Endothelial cell (in vitro differentiated cells): ENCODE measurements around the gene FOXP2. TPM values are rescaled to one million over a fixed set of nuclear protein-coding genes. Genes with fewer than 3 reads are reported as not detected.
"Not testable (repeated sequence)": the region's sequence is repeated elsewhere in the genome, so short reads cannot be mapped to it uniquely, and the experiment has no call there.

ENCODE experiments used
- DNase-seq: peaks from one replicate; pipeline ENCODE4 v3.0.0; 2021; ENCODE audit warnings: low spot score
- H3K27ac Mint-ChIP-seq: one replicate; pipeline ENCODE4 v1.8.0; 2021; ENCODE audit warnings: mixed read lengths, inconsistent platforms; ENCODE audit not compliant: unreplicated experiment
- H3K27me3 Mint-ChIP-seq: one replicate; pipeline ENCODE4 v1.8.0; 2021; ENCODE audit warnings: mild to moderate bottlenecking, moderate library complexity, mixed read lengths, inconsistent platforms; ENCODE audit not compliant: unreplicated experiment
- H3K36me3 Mint-ChIP-seq: one replicate; pipeline ENCODE4 v1.8.0; 2021; ENCODE audit warnings: mild to moderate bottlenecking, low read depth, mixed read lengths, inconsistent platforms; ENCODE audit not compliant: unreplicated experiment
- H3K4me1 Mint-ChIP-seq: one replicate; pipeline ENCODE4 v1.8.0; 2021; ENCODE audit warnings: mild to moderate bottlenecking, mixed read lengths, inconsistent platforms; ENCODE audit not compliant: unreplicated experiment
- H3K4me3 Mint-ChIP-seq: one replicate; pipeline ENCODE4 v1.8.0; 2021; ENCODE audit warnings: mild to moderate bottlenecking, mixed read lengths, inconsistent platforms; ENCODE audit not compliant: unreplicated experiment
- H3K9me3 Mint-ChIP-seq: one replicate; pipeline ENCODE4 v1.8.0; 2021; ENCODE audit warnings: mixed read lengths, inconsistent platforms; ENCODE audit not compliant: unreplicated experiment
- total RNA-seq: library from RNA; stranded (reverse); fragmentation: NEBNext Ultra II Directional; extraction: Animal tissue kit (Norgen Biotek cat#: 25700); gene quantifications from one replicate; pipeline ENCODE4 v1.2.1, GENCODE V29; 2021; ENCODE audit not compliant: unreplicated experiment
- TF ChIP-seq, protein P1 (sequence below): fragments of 200-600 bp; sonication (generic); IDR thresholded peaks from one replicate; pipeline ENCODE4 v1.5.0; 2021; ENCODE audit warnings: antibody characterized with exemption; ENCODE audit not compliant: unreplicated experiment

The FOXP2 gene
- total RNA-seq, 1 donor from 2014 or later, result 9.1 TPM

DNA sequence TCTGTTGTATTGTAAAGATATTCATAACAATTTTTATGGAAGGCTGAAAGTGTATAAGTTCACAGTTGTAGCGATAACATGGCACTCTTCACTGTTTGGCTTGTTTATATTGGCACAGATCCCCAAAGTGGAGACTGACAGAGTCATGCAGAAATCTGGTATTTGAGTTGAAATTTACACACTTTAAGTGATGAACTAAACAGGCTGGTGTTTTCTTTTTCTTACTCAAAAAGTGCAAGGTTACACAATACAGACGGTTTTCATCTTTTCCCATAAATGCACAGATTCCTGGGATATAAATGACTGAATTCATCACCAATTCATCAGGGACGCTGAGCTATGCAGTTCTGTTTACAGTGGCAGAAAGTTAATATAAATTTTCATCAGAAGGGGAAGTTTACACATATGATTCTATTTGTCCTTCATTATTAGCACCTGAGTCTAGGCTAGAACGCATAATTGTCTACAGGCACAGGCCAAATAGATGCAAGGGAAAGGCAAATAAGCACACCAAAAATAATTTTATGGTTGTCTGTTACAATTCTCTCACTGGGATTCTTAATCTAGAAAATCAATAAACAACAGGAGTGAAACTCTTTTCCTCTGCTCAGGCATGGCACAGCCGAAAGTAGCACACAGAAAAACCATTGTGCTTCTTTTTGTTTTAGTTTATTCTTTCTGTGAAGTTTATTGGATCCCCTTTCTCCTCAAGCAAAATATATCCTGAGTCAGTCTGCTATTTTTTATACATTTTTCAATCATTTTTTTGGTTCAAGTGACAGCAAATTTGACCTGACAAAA, 88.0 kb downstream of the FOXP2 start:
- DNase-seq, result no peak
- TF ChIP-seq, protein P1, sequence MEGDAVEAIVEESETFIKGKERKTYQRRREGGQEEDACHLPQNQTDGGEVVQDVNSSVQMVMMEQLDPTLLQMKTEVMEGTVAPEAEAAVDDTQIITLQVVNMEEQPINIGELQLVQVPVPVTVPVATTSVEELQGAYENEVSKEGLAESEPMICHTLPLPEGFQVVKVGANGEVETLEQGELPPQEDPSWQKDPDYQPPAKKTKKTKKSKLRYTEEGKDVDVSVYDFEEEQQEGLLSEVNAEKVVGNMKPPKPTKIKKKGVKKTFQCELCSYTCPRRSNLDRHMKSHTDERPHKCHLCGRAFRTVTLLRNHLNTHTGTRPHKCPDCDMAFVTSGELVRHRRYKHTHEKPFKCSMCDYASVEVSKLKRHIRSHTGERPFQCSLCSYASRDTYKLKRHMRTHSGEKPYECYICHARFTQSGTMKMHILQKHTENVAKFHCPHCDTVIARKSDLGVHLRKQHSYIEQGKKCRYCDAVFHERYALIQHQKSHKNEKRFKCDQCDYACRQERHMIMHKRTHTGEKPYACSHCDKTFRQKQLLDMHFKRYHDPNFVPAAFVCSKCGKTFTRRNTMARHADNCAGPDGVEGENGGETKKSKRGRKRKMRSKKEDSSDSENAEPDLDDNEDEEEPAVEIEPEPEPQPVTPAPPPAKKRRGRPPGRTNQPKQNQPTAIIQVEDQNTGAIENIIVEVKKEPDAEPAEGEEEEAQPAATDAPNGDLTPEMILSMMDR, result no peak
- H3K4me1 Mint-ChIP-seq, result no peaks in the 10 kb centered on the region
- no peaks in the 10 kb centered on the region for H3K27me3 Mint-ChIP-seq
- H3K27ac Mint-ChIP-seq, result no peak overlapping the region
- H3K36me3 Mint-ChIP-seq, result no peaks in the 10 kb centered on the region
- no peaks in the 10 kb centered on the region for H3K9me3 Mint-ChIP-seq
- H3K4me3 Mint-ChIP-seq, result no peak overlapping the region

DNA sequence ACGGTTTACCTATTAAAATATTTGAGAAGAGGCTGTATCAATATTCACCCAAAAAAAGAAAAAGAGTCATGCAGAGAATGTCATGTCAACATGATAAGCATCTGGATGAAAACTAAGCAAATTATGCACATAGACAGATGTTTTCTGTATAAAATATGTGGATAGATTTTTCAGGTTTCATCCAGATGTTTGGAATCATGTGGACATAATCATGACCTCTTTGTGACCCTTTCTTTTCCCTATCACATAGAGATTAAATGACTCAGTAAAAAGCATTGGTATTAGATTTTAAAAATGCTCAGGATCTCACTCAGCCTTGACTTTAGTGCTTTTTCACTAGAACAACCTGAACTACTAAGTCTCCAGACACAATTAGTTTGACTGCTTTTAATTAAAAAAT, 90.0 kb downstream of the FOXP2 start:
- no peaks in the 10 kb centered on the region for H3K27me3 Mint-ChIP-seq
- TF ChIP-seq, protein P1, result no peak
- no peak overlapping the region for H3K27ac Mint-ChIP-seq
- no peaks in the 10 kb centered on the region for H3K4me1 Mint-ChIP-seq
- H3K4me3 Mint-ChIP-seq, result no peak overlapping the region
- H3K36me3 Mint-ChIP-seq, result no peaks in the 10 kb centered on the region
- no peak for DNase-seq
- no peaks in the 10 kb centered on the region for H3K9me3 Mint-ChIP-seq

DNA sequence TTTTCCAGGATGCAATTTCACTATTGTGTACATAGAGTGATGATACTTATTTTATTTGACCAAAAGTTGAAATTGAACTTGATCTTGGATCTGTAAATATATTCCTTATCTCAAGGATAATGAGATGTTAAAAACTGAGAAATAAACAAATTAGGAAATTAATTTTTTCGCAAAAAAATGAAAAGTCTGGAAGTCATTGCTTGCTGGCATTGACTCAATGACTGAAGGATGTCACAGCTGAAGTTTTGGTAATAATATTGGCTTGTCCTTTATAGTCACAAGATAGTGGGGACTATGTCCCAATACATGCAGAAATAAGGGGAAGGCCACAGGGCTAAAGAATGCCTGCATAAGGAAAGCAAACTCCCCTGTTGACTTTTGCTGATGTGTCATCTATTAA, 92.8 kb downstream of the FOXP2 start:
- Mint-ChIP-seq H3K27ac (no peak overlapping the region), H3K4me1 (no peaks in the 10 kb centered on the region), H3K27me3 (no peaks in the 10 kb centered on the region), H3K4me3 (no peak overlapping the region), H3K9me3 (no peaks in the 10 kb centered on the region), H3K36me3 (no peaks in the 10 kb centered on the region)
- DNase-seq, result no peak
- TF ChIP-seq, protein P1, result no peak

DNA sequence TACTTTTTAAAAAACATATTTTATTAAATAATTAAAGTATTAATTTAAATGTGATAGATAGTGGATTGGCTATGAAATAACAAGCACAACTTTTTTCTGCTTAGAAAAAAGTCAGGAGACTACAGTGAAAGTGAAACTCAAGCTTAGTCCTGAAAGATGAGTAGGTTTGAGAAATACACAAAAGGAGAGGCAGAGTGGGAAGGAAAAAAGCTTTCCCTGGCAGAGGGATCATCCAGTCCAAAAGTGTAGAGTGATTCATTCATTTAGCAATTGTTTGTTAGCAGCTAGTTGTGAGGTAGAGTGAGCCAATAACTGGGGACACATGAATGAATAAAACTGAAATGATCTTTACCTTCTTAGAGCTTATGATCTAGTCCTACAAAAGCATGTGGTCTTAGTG, 93.5 kb downstream of the FOXP2 start:
- Mint-ChIP-seq H3K4me3 (no peak overlapping the region), H3K27ac (no peak overlapping the region), H3K27me3 (no peaks in the 10 kb centered on the region), H3K9me3 (no peaks in the 10 kb centered on the region), H3K36me3 (no peaks in the 10 kb centered on the region), H3K4me1 (no peaks in the 10 kb centered on the region)
- TF ChIP-seq, protein P1, result no peak
- no peak for DNase-seq

DNA sequence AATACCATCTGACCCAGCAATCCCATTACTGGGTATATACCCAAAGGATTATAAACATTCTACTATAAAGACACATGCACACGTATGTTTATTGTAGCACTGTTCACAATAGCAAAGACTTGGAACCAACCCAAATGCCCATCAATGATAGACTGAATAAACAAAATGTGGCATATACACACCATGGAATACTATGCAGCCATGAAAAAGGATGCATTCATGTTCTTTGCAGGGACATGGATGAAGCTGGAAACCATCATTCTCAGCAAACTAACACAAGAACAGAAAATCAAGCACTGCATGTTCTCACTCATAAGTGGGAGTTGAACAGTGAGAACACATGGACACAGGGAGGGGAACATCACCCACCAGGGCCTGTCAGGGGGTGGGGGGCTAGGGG, 96.2 kb downstream of the FOXP2 start:
- not testable (repeated sequence) for H3K4me1 Mint-ChIP-seq, DNase-seq, H3K27me3 Mint-ChIP-seq, H3K27ac Mint-ChIP-seq, H3K4me3 Mint-ChIP-seq, H3K36me3 Mint-ChIP-seq, H3K9me3 Mint-ChIP-seq
